ENCODE measurements around the gene FCMR. TPM values are rescaled to one million over a fixed set of nuclear protein-coding genes. Genes with fewer than 3 reads are reported as not detected.

FCMR gene
- total and polyA plus RNA-seq, 10 of the 15 experiments (the other 5 are each of a cell fraction or from before 2014, with no cell fraction given), result 79.7 to 245 (median 123) TPM

DNA sequence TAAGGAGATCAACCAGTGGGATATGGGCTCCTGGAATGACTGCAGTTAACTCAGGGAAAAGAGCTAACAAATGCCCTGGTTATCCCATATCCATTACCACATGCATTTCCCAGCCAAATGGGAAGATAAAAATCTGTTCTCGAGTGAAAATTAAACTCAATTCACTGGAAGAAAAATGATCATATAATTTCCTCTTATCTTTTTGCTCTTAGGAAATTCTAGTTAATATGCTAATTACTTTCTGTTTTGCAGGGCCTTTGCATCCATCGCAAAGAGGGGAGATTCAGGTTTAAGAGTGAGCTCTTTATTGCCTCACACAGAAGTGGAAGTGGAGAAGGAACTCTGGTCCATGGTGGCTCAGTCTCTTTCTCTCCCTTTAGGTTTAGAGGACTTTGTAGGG lies 28.4 kb downstream of the FCMR start:
- BruUV-seq (replicated peaks), result no TSS peak
- H3K4me2 ChIP-seq (ENCODE audit: control insufficient read depth, insufficient read depth), result no peak overlapping the region
- no peak for TF ChIP-seq STAT1 (conservative IDR thresholded peaks at IDR 0.05)
- ChIA-PET POLR2A (interaction anchor here (1.4 kb wide), 1 partner anchor 9 kb away, joined by 5 read pairs; no protein-coding TSS in a partner anchor), SMC1A (ENCODE audit: uncharacterized antibody, unreplicated experiment) (interaction anchor here (1.9 to 2.5 kb wide), 2 partner anchors 19 to 21 kb away, joined by 8 to 11 read pairs; no protein-coding TSS in a partner anchor), CTCF (interaction anchor here (0.5 to 2.8 kb wide), 6 partner anchors 11 to 89 kb away, joined by 3 to 9 read pairs (median 3); no protein-coding TSS in a partner anchor), RAD21 (ENCODE audit: unreplicated experiment) (interaction anchor here (0.8 to 1.0 kb wide), 3 partner anchors 19 to 154 kb away, joined by 3 to 5 read pairs (median 3); partner anchors contain the start of gene IL20)
- no peaks in the 10 kb centered on the region for H3K79me2 ChIP-seq (ENCODE audit: control insufficient read depth, insufficient read depth, low read length)
- no peak overlapping the region for H3K4me3 ChIP-seq
- no peaks in the 10 kb centered on the region for H4K20me1 ChIP-seq (ENCODE audit: control insufficient read depth, insufficient read depth)
- intact Hi-C loops (cut with micrococcal nuclease; ENCODE audit: unreplicated experiment), result no loop called here
- H3K27me3 ChIP-seq (replicated peaks in 1 of 2; ENCODE audit: control insufficient read depth in 2 of 2, insufficient read depth in 2 of 2, low read length in 1 of 2), result no peaks in the 10 kb centered on the region
- H2AFZ ChIP-seq (ENCODE audit: control insufficient read depth, low read depth, low read length), result no peak overlapping the region
- no peak overlapping the region for H3K27ac ChIP-seq (ENCODE audit: control insufficient read depth, insufficient read depth)
- in situ Hi-C loops (cut with MboI), result no loop called here
- no peaks in the 10 kb centered on the region for H3K9me3 ChIP-seq (replicated peaks; ENCODE audit: control insufficient read depth, insufficient read depth, low read length)
- DNase-seq (ENCODE audit: low read depth, low spot score), result no peak
- 72% methylated on average over 2 of the region's 2 CpGs for WGBS (ENCODE audit: insufficient coverage, insufficient replicate concordance, low lambda C conversion rate, missing lambda C conversion rate)
- H3K9ac ChIP-seq (ENCODE audit: control insufficient read depth, insufficient read depth, low read length), result no peak overlapping the region
- FAIRE-seq, result no peak
- H3K4me1 ChIP-seq (ENCODE audit: control insufficient read depth, insufficient read depth, low read length), result no peaks in the 10 kb centered on the region
- no peaks in the 10 kb centered on the region for H3K36me3 ChIP-seq (ENCODE audit: control insufficient read depth in 2 of 2, insufficient read depth in 2 of 2, low read length in 1 of 2)
- ATAC-seq, result no peak

DNA sequence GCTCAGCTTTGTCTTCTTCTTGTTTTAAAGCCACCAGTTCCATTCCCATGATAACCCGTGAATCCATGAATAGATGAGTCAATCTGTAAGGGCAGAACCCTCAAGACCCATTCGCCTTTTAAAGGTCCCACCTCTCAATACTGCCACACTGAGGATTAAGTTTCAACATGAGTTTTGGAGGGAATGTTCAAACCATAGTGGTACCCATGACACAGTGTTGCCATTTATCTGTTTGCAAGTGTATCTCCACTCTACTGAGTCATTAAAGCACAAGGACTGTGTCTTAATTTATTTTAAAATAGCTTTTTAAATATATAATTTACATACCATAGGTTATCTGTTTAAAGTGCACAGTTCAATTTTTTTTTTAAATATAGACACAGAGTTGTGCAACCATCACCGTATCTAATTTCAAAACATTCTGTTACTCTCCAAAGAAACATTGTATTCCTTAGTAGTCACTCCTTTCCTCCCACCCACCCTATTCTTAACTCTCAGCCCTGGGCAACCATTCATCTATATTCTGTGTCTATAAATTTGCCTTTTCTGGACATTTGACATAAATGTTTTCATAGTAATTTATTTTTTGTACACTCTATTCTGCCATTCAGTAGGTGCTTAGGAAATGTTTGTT lies 29.3 kb downstream of the FCMR start:
- WGBS (ENCODE audit: insufficient coverage, insufficient replicate concordance, low lambda C conversion rate, missing lambda C conversion rate), result 38% methylated on average over 3 of the region's 3 CpGs
- H3K4me1 ChIP-seq (ENCODE audit: control insufficient read depth, insufficient read depth, low read length), result no peaks in the 10 kb centered on the region
- no peak overlapping the region for H2AFZ ChIP-seq (ENCODE audit: control insufficient read depth, low read depth, low read length)
- no peak overlapping the region for H3K9ac ChIP-seq (ENCODE audit: control insufficient read depth, insufficient read depth, low read length)
- RAD21 ChIA-PET (ENCODE audit: unreplicated experiment), result interaction anchor here (0.9 to 1.1 kb wide), 3 partner anchors 9 to 153 kb away, joined by 3 to 5 read pairs (median 3); no protein-coding TSS in a partner anchor
- no peak overlapping the region for H3K27ac ChIP-seq (ENCODE audit: control insufficient read depth, insufficient read depth)
- TF ChIP-seq POU2F2 (IDR thresholded peaks at IDR 0.05; ENCODE audit: borderline replicate concordance, low read depth, low read length) (no peak), CHD4 (IDR thresholded peaks at IDR 0.05) (no peak), SUPT20H (IDR thresholded peaks at IDR 0.05; ENCODE audit: borderline replicate concordance, control insufficient read depth, low read depth, low read length) (no peak), BACH1 (IDR thresholded peaks at IDR 0.05; ENCODE audit: borderline replicate concordance) (no peak), YBX1 (IDR thresholded peaks at IDR 0.05) (no peak)
- in situ Hi-C loops (cut with MboI) (no loop called here), intact Hi-C loops (cut with micrococcal nuclease; ENCODE audit: unreplicated experiment) (no loop called here)
- H4K20me1 ChIP-seq (ENCODE audit: control insufficient read depth, insufficient read depth), result no peaks in the 10 kb centered on the region
- ATAC-seq (no peak), DNase-seq (ENCODE audit: low read depth, low spot score) (no peak), FAIRE-seq (no peak)
- SMC1A ChIA-PET (ENCODE audit: uncharacterized antibody, unreplicated experiment), result interaction anchor here (0.6 to 2.5 kb wide), 4 partner anchors 8 to 167 kb away, joined by 3 to 11 read pairs (median 4); no protein-coding TSS in a partner anchor
- H3K9me3 ChIP-seq (replicated peaks; ENCODE audit: control insufficient read depth, insufficient read depth, low read length), result no peaks in the 10 kb centered on the region
- no peak overlapping the region for H3K4me2 ChIP-seq (ENCODE audit: control insufficient read depth, insufficient read depth)
- H3K4me3 ChIP-seq, result no peak overlapping the region
- H3K36me3 ChIP-seq (ENCODE audit: control insufficient read depth in 2 of 2, insufficient read depth in 2 of 2, low read length in 1 of 2), result no peaks in the 10 kb centered on the region
- H3K27me3 ChIP-seq (replicated peaks in 1 of 2; ENCODE audit: control insufficient read depth in 2 of 2, insufficient read depth in 2 of 2, low read length in 1 of 2), result no peaks in the 10 kb centered on the region
- no peaks in the 10 kb centered on the region for H3K79me2 ChIP-seq (ENCODE audit: control insufficient read depth, insufficient read depth, low read length)
- POLR2A ChIA-PET, result interaction anchor here (1.4 kb wide), 1 partner anchor 8 kb away, joined by 5 read pairs; no protein-coding TSS in a partner anchor
- CTCF ChIA-PET, result interaction anchor here (0.8 to 1.5 kb wide), 4 partner anchors 10 to 158 kb away, joined by 3 to 4 read pairs (median 4); partner anchors contain the start of gene IL20
- BruUV-seq (replicated peaks), result no TSS peak

All from GM12878 (cell line).